Measurements from ENCODE around the gene PPP3CA. TPM values are rescaled to one million over a fixed set of nuclear protein-coding genes. Genes with fewer than 3 reads are reported as not detected.
"Not testable (repeated sequence)": the region's sequence is repeated elsewhere in the genome, so short reads cannot be mapped to it uniquely, and the experiment has no call there.

PPP3CA gene
- total and polyA plus RNA-seq, 9 donors, result 19.4 to 47.9 (median 37.9) TPM

DNA sequence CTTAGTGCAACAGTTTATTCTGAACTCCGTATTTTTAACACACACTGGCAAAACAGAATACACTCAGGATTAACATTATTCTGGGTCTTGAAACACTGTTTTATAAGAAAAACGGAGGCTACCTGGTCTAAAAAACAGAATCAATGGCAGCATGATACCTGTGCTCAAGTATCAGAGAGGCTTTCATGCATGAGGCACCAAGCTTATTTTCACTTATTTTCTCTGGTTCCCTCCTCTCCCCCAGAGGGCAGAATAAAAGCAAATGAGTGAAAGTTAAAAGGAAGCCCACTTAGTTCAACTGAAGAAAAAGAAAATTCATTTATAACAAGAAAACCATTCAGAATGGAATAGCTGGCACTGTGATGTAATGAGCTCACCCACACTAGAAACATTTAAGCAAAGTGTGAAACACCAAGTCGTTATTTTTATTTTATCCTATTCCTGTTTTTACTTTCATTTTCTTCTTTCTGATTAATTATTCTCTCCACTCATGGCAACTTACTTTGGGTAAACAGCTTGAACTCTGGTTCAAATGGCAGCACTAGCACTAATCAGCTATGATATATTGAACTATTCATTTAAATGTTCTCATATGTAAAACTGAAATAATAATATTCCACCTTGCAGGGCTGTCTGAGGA is 211.8 kb downstream of the PPP3CA start:
- H3K4me1 ChIP-seq (ENCODE audit: insufficient read depth), result no peaks in the 10 kb centered on the region
- H3K4me3 ChIP-seq, result no peak overlapping the region
- DNase-seq, result no peak
- no peaks in the 10 kb centered on the region for H3K27me3 ChIP-seq
- no peaks in the 10 kb centered on the region for H3K36me3 ChIP-seq
- intact Hi-C loops (cut with DNase I), result no loop called here
- WGBS, 3 donors, result 62 to 66% (median 65%) methylated on average over 3 of the region's 3 CpGs
- H3K9me3 ChIP-seq, result no peaks in the 10 kb centered on the region
- TF ChIP-seq, protein P1, sequence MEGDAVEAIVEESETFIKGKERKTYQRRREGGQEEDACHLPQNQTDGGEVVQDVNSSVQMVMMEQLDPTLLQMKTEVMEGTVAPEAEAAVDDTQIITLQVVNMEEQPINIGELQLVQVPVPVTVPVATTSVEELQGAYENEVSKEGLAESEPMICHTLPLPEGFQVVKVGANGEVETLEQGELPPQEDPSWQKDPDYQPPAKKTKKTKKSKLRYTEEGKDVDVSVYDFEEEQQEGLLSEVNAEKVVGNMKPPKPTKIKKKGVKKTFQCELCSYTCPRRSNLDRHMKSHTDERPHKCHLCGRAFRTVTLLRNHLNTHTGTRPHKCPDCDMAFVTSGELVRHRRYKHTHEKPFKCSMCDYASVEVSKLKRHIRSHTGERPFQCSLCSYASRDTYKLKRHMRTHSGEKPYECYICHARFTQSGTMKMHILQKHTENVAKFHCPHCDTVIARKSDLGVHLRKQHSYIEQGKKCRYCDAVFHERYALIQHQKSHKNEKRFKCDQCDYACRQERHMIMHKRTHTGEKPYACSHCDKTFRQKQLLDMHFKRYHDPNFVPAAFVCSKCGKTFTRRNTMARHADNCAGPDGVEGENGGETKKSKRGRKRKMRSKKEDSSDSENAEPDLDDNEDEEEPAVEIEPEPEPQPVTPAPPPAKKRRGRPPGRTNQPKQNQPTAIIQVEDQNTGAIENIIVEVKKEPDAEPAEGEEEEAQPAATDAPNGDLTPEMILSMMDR (IDR thresholded peaks at IDR 0.05), result no peak
- TF ChIP-seq POLR2A (IDR thresholded peaks at IDR 0.05), result no peak
- TF ChIP-seq EP300 (IDR thresholded peaks at IDR 0.05), result no peak
- H3K27ac ChIP-seq, result no peak overlapping the region

DNA sequence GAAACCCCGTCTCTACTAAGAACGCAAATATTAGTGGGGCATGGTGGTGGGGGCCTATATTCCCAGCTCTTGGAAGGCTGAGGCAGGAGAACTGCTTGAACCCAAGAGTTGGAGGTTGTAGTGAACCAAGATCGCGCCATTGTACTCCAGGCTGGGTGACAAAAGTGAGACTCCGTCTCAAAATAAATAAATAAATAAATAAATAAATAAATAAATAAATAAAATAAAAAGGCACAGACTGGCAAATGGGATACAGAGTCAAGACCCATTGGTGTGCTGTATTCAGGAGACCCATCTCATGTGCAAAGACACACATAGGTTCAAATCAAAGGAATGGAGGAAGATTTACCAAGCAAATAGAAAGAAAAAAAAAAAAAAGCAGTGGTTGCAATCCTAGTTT is 216.3 kb downstream of the PPP3CA start:
- intact Hi-C loops (cut with DNase I); H3K36me3 ChIP-seq: not testable (repeated sequence)
- 87 to 97% (median 87%) methylated on average over 5 of the region's 5 CpGs for WGBS, 3 donors

DNA sequence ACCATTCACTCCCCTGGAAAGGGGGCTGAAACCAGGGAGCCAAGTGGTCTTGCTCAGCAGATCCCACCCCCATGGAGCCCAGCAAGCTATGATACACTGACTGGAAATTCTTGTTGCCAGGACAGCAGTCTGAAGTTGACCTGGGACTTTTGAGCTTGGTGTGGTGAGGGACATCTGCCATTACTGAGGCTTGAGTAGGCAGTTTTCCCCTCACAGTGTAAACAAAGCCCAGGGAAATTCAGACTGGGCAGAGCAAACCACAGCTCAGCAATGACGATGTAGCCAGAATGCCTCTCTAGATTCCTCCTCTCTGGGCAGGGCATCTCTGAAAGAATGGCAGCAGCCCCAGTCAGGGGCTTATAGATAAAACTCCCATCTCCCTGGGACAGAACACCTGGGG is 218.4 kb downstream of the PPP3CA start:
- H3K4me1 ChIP-seq (ENCODE audit: insufficient read depth); H3K27me3 ChIP-seq; DNase-seq; intact Hi-C loops (cut with DNase I); H3K4me3 ChIP-seq; H3K9me3 ChIP-seq; H3K27ac ChIP-seq; H3K36me3 ChIP-seq: not testable (repeated sequence)
- 89 to 92% (median 91%) methylated on average over 1 of the region's 1 CpG for WGBS, 3 donors

More for the DNA sequence above, 216.3 kb downstream of the PPP3CA start:
- not testable (repeated sequence) for DNase-seq; H3K4me3 ChIP-seq; H3K27ac ChIP-seq; H3K4me1 ChIP-seq (ENCODE audit: insufficient read depth); H3K9me3 ChIP-seq; H3K27me3 ChIP-seq

DNA sequence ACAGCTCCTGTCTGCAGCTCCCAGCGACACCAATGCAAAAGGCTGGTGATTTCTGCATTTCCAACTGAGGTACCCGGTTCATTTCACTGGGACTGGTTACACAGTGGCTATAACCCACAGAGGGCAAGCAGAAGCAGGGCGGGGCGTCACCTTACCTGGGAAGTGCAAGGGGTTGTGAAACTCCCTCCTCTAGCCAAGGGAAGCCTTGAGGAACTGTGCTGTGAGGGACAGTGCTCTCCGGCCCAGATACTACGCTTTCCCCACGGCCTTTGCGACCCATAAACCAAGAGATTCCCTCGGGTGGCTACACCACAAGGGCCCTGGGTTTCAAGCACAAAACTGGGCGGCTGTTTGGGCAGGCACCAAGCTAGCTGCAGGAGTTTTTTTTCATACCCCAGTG is 218.9 kb downstream of the PPP3CA start:
- DNase-seq, result no peak
- Histone ChIP-seq H3K4me3 (no peak overlapping the region), H3K27ac (no peak overlapping the region), H3K36me3 (no peaks in the 10 kb centered on the region), H3K9me3 (no peaks in the 10 kb centered on the region), H3K4me1 (ENCODE audit: insufficient read depth) (no peaks in the 10 kb centered on the region), H3K27me3 (no peaks in the 10 kb centered on the region)
- TF ChIP-seq, protein P1 (IDR thresholded peaks at IDR 0.05), result no peak
- TF ChIP-seq EP300 (IDR thresholded peaks at IDR 0.05) (no peak), POLR2A (IDR thresholded peaks at IDR 0.05) (no peak)
- intact Hi-C loops (cut with DNase I), result no loop called here
- 96 to 98% (median 97%) methylated on average over 10 of the region's 10 CpGs for WGBS, 3 donors

DNA sequence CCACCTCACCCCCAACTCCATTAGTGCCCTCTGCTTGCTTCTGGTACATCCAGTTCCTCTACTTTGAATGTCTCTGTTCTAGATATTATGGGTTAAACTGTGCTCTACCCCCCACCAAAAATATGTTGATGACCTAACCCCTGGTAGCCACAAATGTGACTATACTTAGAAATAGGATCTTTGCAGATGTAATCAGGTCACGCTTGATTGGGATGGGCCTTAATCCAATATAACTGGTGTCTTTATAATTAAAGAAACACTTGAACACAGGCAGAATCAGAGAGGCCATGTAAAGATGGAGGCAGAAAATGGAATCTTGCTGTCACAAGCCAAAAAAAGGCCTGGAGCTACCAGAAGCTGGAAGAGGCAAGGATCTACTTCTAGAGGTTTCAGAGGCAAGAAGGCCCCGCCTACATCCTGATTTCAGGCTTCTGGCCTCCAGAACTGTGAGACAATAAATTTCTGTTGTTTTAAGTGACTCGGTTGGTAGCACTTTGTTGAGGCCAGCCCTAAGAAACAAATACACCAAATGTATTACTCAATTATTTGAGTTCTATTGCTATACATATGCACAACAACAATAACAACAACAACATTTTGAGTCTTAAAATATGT is 220.0 kb downstream of the PPP3CA start:
- Histone ChIP-seq H3K27ac (no peak overlapping the region), H3K36me3 (no peaks in the 10 kb centered on the region), H3K4me3 (no peak overlapping the region), H3K4me1 (ENCODE audit: insufficient read depth) (no peaks in the 10 kb centered on the region), H3K9me3 (no peaks in the 10 kb centered on the region), H3K27me3 (no peaks in the 10 kb centered on the region)
- no peak for TF ChIP-seq POLR2A (IDR thresholded peaks at IDR 0.05)
- TF ChIP-seq, protein P1 (IDR thresholded peaks at IDR 0.05), result no peak
- TF ChIP-seq EP300 (IDR thresholded peaks at IDR 0.05), result no peak
- 91 to 96% (median 95%) methylated on average over 3 of the region's 3 CpGs for WGBS, 3 donors
- intact Hi-C loops (cut with DNase I), result no loop called here
- DNase-seq, result no peak
